ENCODE measurements around the gene TRAPPC6A. TPM values are rescaled to one million over a fixed set of nuclear protein-coding genes. Genes with fewer than 3 reads are reported as not detected.

TRAPPC6A gene
- total and polyA plus RNA-seq, 2 of the 13 experiments (the other 11 are each of a cell fraction or from before 2014, with no cell fraction given) = 6.5 to 21.0 TPM

GRCh38 chr19:45168767-45169351 is 9.2 kb downstream of the TRAPPC6A start (continued):
- TF ChIP-seq UBTF (CRISPR knock-in tag; IDR thresholded peaks at IDR 0.05) (peak; percentile 46; the same call in 1 of the 2 replicates), PHF21A (CRISPR knock-in tag; IDR thresholded peaks at IDR 0.05) (0 out of 2 replicates have a peak, but pooled peaks have one; percentile 29), ZNF784 (CRISPR knock-in tag; IDR thresholded peaks at IDR 0.05; ENCODE audit: borderline replicate concordance) (no peak), MNT (IDR thresholded peaks at IDR 0.05) (no peak), ZNF562 (CRISPR knock-in tag; IDR thresholded peaks at IDR 0.05; ENCODE audit: borderline replicate concordance) (no peak), FLYWCH1 (CRISPR knock-in tag; IDR thresholded peaks at IDR 0.05) (no peak), ZMYM2 (CRISPR knock-in tag; IDR thresholded peaks at IDR 0.05) (no peak), ZSCAN22 (CRISPR knock-in tag; IDR thresholded peaks at IDR 0.05) (no peak), ZNF224 (CRISPR knock-in tag; IDR thresholded peaks at IDR 0.05) (no peak), ZBTB46 (CRISPR knock-in tag; IDR thresholded peaks at IDR 0.05; ENCODE audit: borderline replicate concordance) (no peak), SP1 (IDR thresholded peaks at IDR 0.05) (no peak), SP1 (CRISPR knock-in tag; IDR thresholded peaks at IDR 0.05) (no peak; the same call in 1 of the 2 replicates), ATAD3A (CRISPR knock-in tag; IDR thresholded peaks at IDR 0.05) (no peak), SRF (IDR thresholded peaks at IDR 0.05; ENCODE audit: low read depth, low read length) (no peak), ZNF205 (CRISPR knock-in tag; IDR thresholded peaks at IDR 0.05) (no peak), ZNF256 (CRISPR knock-in tag; conservative IDR thresholded peaks at IDR 0.05) (no peak), ZNF629 (CRISPR knock-in tag; conservative IDR thresholded peaks at IDR 0.05) (no peak), RCOR2 (CRISPR knock-in tag; IDR thresholded peaks at IDR 0.05) (no peak), RFXANK (CRISPR knock-in tag; IDR thresholded peaks at IDR 0.05) (no peak), ZNF674 (CRISPR knock-in tag; IDR thresholded peaks at IDR 0.05; ENCODE audit: low read depth) (no peak), MYNN (CRISPR knock-in tag; IDR thresholded peaks at IDR 0.05; ENCODE audit: low read depth) (no peak), GATAD1 (CRISPR knock-in tag; IDR thresholded peaks at IDR 0.05) (0 out of 2 replicates have a peak, but pooled peaks have one; percentile 16), ZFY (CRISPR knock-in tag; IDR thresholded peaks at IDR 0.05) (peak; percentile 36; the same call in 1 of the 2 replicates), ZNF232 (CRISPR knock-in tag; IDR thresholded peaks at IDR 0.05; ENCODE audit: borderline replicate concordance) (no peak), ZNF607 (CRISPR knock-in tag; IDR thresholded peaks at IDR 0.05; ENCODE audit: borderline replicate concordance) (no peak), SSRP1 (CRISPR knock-in tag; IDR thresholded peaks at IDR 0.05) (no peak), ZNF124 (CRISPR knock-in tag; IDR thresholded peaks at IDR 0.05) (no peak), ZNF678 (CRISPR knock-in tag; IDR thresholded peaks at IDR 0.05) (no peak)

Data from HepG2 (cell line).